ENCODE results near the gene LRP10.
"Not testable (repeated sequence)": the region's sequence is repeated elsewhere in the genome, so short reads cannot be mapped to it uniquely, and the experiment has no call there.

- TF ChIP-seq SIN3A (IDR thresholded peaks at IDR 0.05; ENCODE audit: borderline replicate concordance, insufficient read depth, low read depth, low read length); CTCF (IDR thresholded peaks at IDR 0.05); POLR2AphosphoS5 (IDR thresholded peaks at IDR 0.05; ENCODE audit: low read depth, low read length): not testable (repeated sequence)
Measured at GRCh38 chr14:22914836-22915235, 43.3 kb downstream of the LRP10 start.

All from Panc1 (cell line).